Measurements from ENCODE around the gene ABHD3. TPM values are rescaled to one million over a fixed set of nuclear protein-coding genes. Genes with fewer than 3 reads are reported as not detected.
"Not testable (repeated sequence)": the region's sequence is repeated elsewhere in the genome, so short reads cannot be mapped to it uniquely, and the experiment has no call there.

The ABHD3 gene
- total RNA-seq, 2 donors from 2014 or later: 28.9 to 32.0 TPM

DNA sequence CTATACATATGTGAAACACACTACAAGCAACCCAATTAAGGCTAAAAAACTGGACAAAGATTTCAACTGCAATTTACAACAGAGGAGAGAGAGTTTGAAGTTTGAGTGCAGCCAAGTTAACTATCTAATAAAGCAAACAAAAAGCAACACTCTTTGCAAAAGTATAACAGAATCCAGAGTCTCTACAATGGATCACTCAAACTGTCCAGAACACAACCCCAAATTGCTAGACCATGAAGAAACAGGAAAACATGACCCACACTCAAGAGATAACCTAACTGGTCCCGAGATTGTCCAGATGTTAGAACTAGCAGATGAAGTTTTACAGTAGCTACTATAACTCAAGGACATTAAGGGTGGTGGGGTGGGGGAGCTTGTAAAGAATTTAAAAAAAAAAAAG is 14.8 kb downstream of the ABHD3 start:
- ATAC-seq (replicated peaks in 1 of 2) (no peak), DNase-seq (no peak)
- peaks cover 4 to 6% of the 10 kb centered on the region in 2 donors for H3K9me3 Mint-ChIP-seq
- H3K27me3 Mint-ChIP-seq (ENCODE audit: low read depth): no peaks in the 10 kb centered on the region
- peaks cover 16 to 40% of the 10 kb centered on the region in 2 donors for H3K36me3 Mint-ChIP-seq (ENCODE audit: insufficient read depth in 2 of 2)
- H3K4me1 Mint-ChIP-seq (ENCODE audit: low read depth): peaks cover 10% of the 10 kb centered on the region
- no peak overlapping the region for H3K27ac Mint-ChIP-seq
- no peak overlapping the region for H3K4me3 Mint-ChIP-seq

DNA sequence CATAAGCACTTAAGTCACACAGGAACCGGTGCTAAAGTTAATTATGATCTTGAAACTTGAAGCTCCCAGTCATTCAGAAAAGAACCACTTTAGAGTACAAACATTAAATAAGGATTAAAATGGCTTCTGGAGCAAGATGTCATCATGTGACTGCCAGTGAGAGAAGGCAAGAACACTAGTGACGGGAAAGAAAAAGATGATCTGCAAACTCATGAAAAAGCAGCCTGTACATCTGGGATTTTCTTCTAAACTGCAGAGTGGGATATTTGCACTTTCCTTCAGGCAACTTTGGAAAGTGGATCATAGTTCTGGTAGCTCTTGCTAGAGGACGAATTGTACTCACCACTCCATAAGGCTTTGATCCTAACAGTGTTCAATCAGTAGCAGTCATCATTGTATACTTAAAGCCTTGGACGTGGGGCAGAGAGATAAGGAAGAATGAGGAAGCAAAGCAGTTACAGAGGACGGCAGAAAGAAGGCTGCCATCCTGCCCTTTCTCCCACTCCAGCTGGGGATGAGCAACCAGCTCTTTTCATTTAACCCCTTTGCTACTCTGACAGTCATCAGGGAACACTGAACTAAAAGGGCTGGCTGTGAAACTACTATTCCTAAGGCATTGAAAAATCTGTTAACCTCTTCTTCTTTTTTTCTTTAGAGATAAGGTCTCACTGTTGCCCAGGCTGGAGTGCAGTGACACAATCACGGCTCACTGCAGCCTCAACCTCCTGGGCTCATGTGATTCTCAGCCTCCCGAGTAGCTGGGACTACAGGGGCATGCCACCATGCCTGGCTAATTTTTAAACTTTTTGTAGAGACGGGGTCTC is 18.1 kb downstream of the ABHD3 start:
- ATAC-seq (replicated peaks in 1 of 2) (no peak), DNase-seq (no peak)
- H3K36me3 Mint-ChIP-seq (ENCODE audit: insufficient read depth in 2 of 2): peaks cover 12 to 32% of the 10 kb centered on the region in 2 donors
- H3K27ac Mint-ChIP-seq: peak overlapping the region; percentile 60
- H3K27me3 Mint-ChIP-seq (ENCODE audit: low read depth): no peaks in the 10 kb centered on the region
- peaks cover 14% of the 10 kb centered on the region for H3K4me1 Mint-ChIP-seq (ENCODE audit: low read depth)
- no peak overlapping the region for H3K4me3 Mint-ChIP-seq
- peaks cover 4 to 5% of the 10 kb centered on the region in 2 donors for H3K9me3 Mint-ChIP-seq

DNA sequence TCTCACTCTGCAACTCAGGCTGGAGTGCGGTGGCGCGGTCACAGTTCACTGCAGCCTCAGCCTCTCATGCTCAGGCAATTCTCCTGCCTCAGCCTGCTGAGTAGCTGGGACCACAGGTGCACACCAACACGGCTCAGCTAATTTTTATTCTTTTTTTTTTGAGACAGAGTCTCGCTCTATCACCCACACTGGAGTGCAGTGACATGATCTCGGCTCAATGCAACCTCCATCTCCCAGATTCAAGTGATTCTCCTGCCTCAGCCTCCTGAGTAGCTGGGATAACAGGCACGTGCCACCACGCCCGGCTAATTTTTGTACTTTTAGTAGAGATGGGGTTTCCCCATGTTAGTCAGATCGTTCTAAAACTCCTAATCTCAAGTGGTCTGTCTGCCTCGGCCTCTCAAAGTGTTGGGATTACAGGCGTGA is 19.0 kb downstream of the ABHD3 start:
- Mint-ChIP-seq H3K36me3 (ENCODE audit: insufficient read depth in 2 of 2) (peaks cover 11 to 25% of the 10 kb centered on the region in 2 donors), H3K4me1 (ENCODE audit: low read depth) (peaks cover 14% of the 10 kb centered on the region), H3K27ac (peak overlapping the region; percentile 83)
- H3K27me3 Mint-ChIP-seq (ENCODE audit: low read depth); DNase-seq; H3K4me3 Mint-ChIP-seq; H3K9me3 Mint-ChIP-seq; ATAC-seq (replicated peaks in 1 of 2): not testable (repeated sequence)

DNA sequence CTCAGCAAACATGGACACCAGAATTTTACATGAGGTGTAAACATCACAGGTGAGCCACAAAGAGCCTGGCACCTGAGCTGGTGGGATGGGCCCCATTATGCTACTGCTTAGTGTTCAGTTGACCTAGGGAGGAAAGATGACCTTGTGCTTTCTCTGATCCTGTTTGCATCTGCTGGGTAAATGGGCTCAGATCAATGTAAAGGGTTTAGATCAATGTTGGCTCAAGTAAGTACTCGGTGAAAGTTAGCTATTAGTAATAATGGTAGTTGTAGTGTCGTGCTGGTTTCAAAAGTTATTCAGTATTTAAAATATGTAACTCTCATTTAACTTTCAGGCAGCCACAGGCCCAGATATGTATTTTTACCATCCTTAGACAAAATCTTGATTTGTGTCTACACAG is 19.8 kb downstream of the ABHD3 start:
- DNase-seq (no peak), ATAC-seq (replicated peaks in 1 of 2) (peak in 1 of 2 donors; percentile 12)
- Mint-ChIP-seq H3K9me3 (peaks cover 3 to 4% of the 10 kb centered on the region in 2 donors), H3K36me3 (ENCODE audit: insufficient read depth in 2 of 2) (peaks cover 8 to 18% of the 10 kb centered on the region in 2 donors), H3K4me1 (ENCODE audit: low read depth) (peaks cover 14% of the 10 kb centered on the region), H3K27ac (peak overlapping the region; percentile 38), H3K4me3 (peak overlapping the region in 1 of 2 donors; percentile 6), H3K27me3 (ENCODE audit: low read depth) (no peaks in the 10 kb centered on the region)

DNA sequence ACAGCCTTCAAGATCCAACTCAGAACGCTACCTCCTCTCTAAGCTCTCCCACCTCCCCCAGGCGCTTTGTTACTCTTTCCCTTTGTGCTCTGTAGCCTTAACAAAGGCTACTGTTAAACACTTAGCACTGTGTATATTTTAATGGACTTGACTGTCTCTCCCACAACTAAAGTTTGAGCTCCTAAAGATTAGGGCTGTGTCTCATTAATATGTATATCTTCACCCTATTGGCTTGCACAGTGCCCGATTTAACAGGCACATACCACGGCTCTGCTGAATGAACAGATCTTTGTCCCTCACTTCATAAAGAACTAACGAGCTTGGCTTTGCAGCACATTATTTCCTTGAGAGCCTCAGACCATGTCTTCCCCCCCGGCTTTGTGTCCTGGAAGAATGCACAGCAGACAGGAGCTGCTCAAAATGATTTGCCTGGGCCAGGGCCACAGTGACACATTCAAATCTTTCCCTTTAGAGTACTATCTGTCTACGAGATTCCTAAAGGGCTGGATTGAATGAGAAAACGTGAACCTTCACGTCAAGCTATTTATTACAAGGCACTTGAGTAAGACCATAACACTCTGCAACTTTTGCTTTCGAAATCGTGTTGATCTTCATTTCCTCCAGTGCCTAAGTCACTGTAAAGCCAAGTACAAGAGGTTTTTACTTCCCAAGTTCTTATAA is 22.1 kb downstream of the ABHD3 start:
- Mint-ChIP-seq H3K4me1 (ENCODE audit: low read depth) (peaks cover 14% of the 10 kb centered on the region), H3K27ac (no peak overlapping the region), H3K27me3 (ENCODE audit: low read depth) (no peaks in the 10 kb centered on the region), H3K4me3 (no peak overlapping the region), H3K36me3 (ENCODE audit: insufficient read depth in 2 of 2) (peaks cover 1 to 5% of the 10 kb centered on the region in 2 donors), H3K9me3 (no peaks in the 10 kb centered on the region)
- peak in 1 of 2 donors; percentile 15 for DNase-seq
- ATAC-seq (replicated peaks in 1 of 2): peak; percentile 86 to 90

DNA sequence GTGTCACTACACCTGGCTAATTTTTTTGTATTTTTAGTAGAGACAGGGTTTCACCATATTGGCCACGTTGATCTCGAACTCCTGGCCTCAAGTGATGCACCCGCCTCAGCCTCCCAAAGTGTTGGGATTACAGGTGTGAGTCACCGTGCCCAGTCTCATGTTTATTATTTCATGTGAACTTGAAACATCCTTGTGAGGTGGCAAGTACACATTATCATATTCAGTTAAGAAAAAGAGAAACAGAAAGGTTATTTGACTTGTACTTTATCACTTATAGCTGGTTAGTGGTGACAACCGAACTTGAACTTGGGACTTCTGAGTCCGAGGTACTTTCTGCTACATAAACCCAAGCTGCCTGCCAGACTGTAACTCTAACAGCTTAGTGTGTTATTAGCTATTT is 24.4 kb downstream of the ABHD3 start:
- H3K27ac Mint-ChIP-seq: no peak overlapping the region
- no peak overlapping the region for H3K4me3 Mint-ChIP-seq
- H3K4me1 Mint-ChIP-seq (ENCODE audit: low read depth): peaks cover 12% of the 10 kb centered on the region
- no peak for DNase-seq
- no peak for ATAC-seq (replicated peaks in 1 of 2)
- H3K27me3 Mint-ChIP-seq (ENCODE audit: low read depth): no peaks in the 10 kb centered on the region
- H3K9me3 Mint-ChIP-seq: no peaks in the 10 kb centered on the region
- peaks cover 1 to 8% of the 10 kb centered on the region in 2 donors for H3K36me3 Mint-ChIP-seq (ENCODE audit: insufficient read depth in 2 of 2)

DNA sequence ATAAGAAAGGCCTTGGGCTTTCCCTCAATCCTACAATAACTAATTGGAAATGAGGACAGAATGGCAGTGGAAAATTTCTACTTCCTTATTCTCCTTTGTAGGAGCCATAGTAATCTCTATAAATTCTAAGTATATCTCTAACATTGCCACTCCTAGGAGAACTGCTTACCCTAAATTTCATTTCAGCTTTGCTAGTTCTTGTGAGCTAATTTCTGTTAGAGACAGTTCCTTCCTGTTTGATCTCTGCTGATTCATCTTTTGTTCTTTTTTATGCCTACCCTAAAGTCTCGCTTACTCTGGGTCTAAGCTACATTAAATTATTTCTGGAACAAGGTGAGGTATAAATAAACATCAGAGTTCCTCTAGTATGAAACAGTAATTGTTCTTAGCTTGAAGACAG is 25.7 kb downstream of the ABHD3 start:
- DNase-seq: no peak
- Mint-ChIP-seq H3K9me3 (no peaks in the 10 kb centered on the region), H3K36me3 (ENCODE audit: insufficient read depth in 2 of 2) (peaks cover 2 to 7% of the 10 kb centered on the region in 2 donors), H3K27me3 (ENCODE audit: low read depth) (no peaks in the 10 kb centered on the region), H3K4me3 (no peak overlapping the region), H3K27ac (no peak overlapping the region), H3K4me1 (ENCODE audit: low read depth) (peaks cover 5% of the 10 kb centered on the region)
- ATAC-seq (replicated peaks in 1 of 2): no peak

DNA sequence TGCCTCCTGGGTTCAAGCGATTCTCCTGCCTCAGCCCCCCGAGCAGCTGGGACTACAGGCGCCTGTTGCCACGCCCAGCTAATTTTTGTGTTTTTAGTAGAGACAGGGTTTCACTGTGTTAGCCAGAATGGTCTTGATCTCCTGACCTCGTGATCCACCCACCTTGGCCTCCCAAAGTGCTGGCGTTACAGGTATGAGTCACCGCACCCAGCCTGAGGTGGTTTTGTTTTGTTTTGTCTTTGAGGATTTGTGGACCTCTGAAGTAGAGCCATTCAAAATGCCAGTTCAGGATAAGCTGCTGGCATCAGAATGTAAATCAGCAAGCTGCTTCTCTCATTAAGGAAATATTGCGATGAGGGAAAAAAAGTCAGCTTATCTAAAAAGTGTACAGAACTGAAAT is 29.2 kb downstream of the ABHD3 start:
- ATAC-seq (replicated peaks in 1 of 2): peak; percentile 56 to 59
- H3K4me1 Mint-ChIP-seq (ENCODE audit: low read depth); H3K9me3 Mint-ChIP-seq; H3K36me3 Mint-ChIP-seq (ENCODE audit: insufficient read depth in 2 of 2); H3K4me3 Mint-ChIP-seq; H3K27me3 Mint-ChIP-seq (ENCODE audit: low read depth); H3K27ac Mint-ChIP-seq: not testable (repeated sequence)
- peak; percentile 33 to 38 for DNase-seq

DNA sequence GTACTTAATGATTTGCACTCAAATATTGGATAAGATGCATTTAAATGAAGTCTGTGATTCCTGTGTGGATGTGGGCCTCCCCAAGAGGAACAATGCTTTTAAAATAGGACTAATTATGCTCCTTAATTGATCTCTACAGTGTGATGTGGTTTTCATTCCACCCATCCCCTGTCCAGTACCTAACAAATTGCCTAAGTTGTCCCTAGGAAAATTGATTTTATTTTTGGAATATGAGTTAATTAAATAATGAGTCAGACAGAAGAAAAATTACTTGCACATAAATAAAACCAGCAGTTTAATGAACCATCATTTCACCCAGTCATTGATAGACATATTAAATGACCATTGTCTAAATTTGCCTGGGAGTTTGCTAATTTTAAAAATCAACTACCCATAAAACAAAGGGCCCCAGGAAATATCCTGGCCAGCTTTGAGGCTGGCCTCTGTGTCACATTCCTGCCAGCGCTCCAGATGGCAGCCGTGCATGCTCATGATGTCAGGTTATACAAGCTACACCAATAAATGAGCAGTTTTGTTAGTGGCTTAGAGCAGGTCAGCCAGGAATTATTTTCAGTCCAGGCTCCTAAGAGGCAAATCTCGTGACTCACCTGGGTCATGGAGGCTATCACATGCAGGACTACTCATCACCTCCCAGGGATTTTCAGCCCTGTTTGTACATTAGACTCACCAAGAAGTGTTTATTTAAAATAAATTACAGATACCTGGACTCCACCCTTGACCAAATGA is 31.9 kb downstream of the ABHD3 start:
- Mint-ChIP-seq H3K27ac (no peak overlapping the region), H3K4me3 (no peak overlapping the region), H3K36me3 (ENCODE audit: insufficient read depth in 2 of 2) (peaks cover 2 to 5% of the 10 kb centered on the region in 2 donors), H3K4me1 (ENCODE audit: low read depth) (peaks cover 5% of the 10 kb centered on the region), H3K9me3 (no peaks in the 10 kb centered on the region), H3K27me3 (ENCODE audit: low read depth) (no peaks in the 10 kb centered on the region)
- DNase-seq: no peak
- ATAC-seq (replicated peaks in 1 of 2): no peak

DNA sequence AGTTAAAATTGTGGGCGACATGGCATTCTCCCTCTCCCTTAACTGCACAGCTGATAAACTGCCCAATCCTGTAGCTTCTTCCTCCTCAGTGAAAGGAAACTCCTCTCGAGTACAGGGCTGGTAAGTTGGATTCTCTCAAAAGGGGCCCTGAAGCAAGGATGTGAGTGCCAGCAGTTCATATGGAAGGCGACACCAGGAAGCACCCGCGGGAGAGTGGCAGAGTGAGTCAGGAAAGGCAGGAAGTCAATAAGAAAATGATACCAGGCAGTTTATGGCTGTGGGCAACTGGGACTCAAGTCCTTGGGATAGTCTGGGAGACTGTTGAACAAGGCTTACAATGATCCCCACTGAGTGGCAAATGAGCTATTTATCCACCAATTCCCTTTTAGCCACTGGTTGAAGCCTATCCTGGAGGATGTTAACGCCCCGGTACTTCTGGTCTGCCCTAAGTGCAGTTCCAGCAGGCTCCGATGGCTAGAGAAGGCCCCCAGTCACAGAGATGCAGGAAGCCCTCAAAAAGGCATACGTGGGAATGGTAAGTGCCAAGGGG is 34.8 kb downstream of the ABHD3 start:
- Mint-ChIP-seq H3K4me3 (no peak overlapping the region), H3K27ac (no peak overlapping the region), H3K27me3 (ENCODE audit: low read depth) (no peaks in the 10 kb centered on the region), H3K36me3 (ENCODE audit: insufficient read depth in 2 of 2) (peaks cover 2% of the 10 kb centered on the region in 2 donors), H3K9me3 (no peaks in the 10 kb centered on the region), H3K4me1 (ENCODE audit: low read depth) (no peaks in the 10 kb centered on the region)
- ATAC-seq (replicated peaks in 1 of 2) (no peak), DNase-seq (no peak)

DNA sequence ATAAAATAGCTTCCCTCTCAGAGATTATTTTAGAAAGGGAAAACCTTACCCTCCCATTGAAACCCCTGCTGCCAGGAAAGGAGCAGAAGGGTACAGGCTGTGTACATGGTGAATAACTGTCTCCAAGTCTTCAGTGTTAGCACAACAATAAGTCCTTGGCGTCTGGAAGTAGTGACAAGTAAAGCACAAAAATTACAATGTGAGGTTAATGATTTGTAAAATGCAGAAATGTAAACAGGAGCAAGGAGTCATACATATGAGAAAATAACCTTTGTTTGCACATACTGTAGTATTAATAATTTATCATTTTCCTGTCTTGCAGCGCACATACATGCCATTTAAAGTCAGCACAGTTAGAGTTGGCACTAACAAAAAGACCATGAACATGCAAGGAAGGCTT is 40.5 kb downstream of the ABHD3 start:
- H3K4me3 Mint-ChIP-seq: no peak overlapping the region
- peaks cover 5% of the 10 kb centered on the region for H3K4me1 Mint-ChIP-seq (ENCODE audit: low read depth)
- no peaks in the 10 kb centered on the region for H3K27me3 Mint-ChIP-seq (ENCODE audit: low read depth)
- DNase-seq: no peak
- ATAC-seq (replicated peaks in 1 of 2): no peak
- H3K27ac Mint-ChIP-seq: no peak overlapping the region
- H3K9me3 Mint-ChIP-seq: no peaks in the 10 kb centered on the region
- peaks cover 0 to 2% of the 10 kb centered on the region in 2 donors for H3K36me3 Mint-ChIP-seq (ENCODE audit: insufficient read depth in 2 of 2)

DNA sequence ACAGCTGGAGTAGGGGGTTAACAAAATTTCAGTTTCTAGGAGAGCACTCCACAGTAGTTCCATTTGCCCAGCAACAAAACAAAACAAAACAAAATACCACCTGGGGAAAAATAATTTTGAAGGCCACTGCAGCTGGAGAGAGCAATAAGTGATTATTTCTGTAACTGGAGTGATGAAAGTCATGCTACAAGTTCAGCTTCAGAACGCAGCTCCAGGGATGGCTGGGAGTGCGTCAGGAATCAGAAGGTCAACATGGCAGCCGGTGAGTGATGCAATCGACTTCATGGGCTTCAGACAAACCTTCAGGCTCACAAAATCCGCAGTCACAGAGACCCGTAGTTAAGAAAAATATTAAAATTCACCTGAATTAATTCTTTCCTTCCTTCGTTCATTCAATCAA is 41.0 kb downstream of the ABHD3 start:
- no peak overlapping the region for H3K4me3 Mint-ChIP-seq
- ATAC-seq (replicated peaks in 1 of 2): no peak
- H3K4me1 Mint-ChIP-seq (ENCODE audit: low read depth): peaks cover 5% of the 10 kb centered on the region
- no peaks in the 10 kb centered on the region for H3K9me3 Mint-ChIP-seq
- peaks cover 0 to 2% of the 10 kb centered on the region in 2 donors for H3K36me3 Mint-ChIP-seq (ENCODE audit: insufficient read depth in 2 of 2)
- H3K27me3 Mint-ChIP-seq (ENCODE audit: low read depth): no peaks in the 10 kb centered on the region
- H3K27ac Mint-ChIP-seq: no peak overlapping the region
- no peak for DNase-seq

DNA sequence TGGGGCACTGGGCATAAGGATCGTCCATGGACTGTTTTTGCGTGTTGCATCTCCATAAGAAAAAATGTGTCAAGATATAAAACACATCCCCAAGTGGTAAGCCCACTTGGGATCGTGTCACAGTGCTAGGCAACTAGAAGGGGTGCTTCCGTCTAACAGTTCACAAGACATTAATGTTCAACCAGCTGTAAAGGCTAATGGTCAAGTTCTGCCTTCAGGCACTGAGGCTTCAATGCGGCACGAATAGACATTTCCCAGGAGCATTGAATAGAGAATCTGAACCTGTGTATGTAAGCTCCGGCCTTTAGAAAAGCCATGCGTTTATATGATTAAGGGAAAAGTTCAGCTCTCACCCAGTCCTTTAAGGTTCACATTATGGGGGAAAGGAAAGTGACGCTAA is 42.0 kb downstream of the ABHD3 start:
- H3K27ac Mint-ChIP-seq: no peak overlapping the region
- H3K4me3 Mint-ChIP-seq: no peak overlapping the region
- DNase-seq: no peak
- ATAC-seq (replicated peaks in 1 of 2): no peak
- H3K4me1 Mint-ChIP-seq (ENCODE audit: low read depth): peaks cover 5% of the 10 kb centered on the region
- H3K36me3 Mint-ChIP-seq (ENCODE audit: insufficient read depth in 2 of 2): peaks cover under 1 to 2% of the 10 kb centered on the region in 2 donors
- H3K9me3 Mint-ChIP-seq: no peaks in the 10 kb centered on the region
- H3K27me3 Mint-ChIP-seq (ENCODE audit: low read depth): no peaks in the 10 kb centered on the region

All from activated T-cell treated with anti-CD3 and anti-CD28 coated beads, Interleukin-2, amount 50 U/mL, for 72 hours (primary cell).